AG04449 (cell line): ENCODE results near the gene TICAM2.

ENCODE experiments used
- CTCF ChIA-PET: fragments of 350-600 bp; formaldehyde crosslinking; extraction: SDS; loops from one replicate; lab custom pipeline; 2021; ENCODE audit warnings: antibody characterized with exemption; lab: Yijun Ruan, JAX
- POLR2A ChIA-PET: fragments of 400-600, 350-600 bp; formaldehyde crosslinking; extraction: SDS; loops from one replicate; lab custom pipeline; 2020; ENCODE audit warnings: antibody characterized with exemption, inconsistent platforms; lab: Yijun Ruan, JAX
- DNase-seq: peaks from one replicate; pipeline ENCODE4 v3.0.0-alpha.2; 2010; ENCODE audit warnings: low read depth, low spot score
- H3K4me3 ChIP-seq: 2 replicates; pipeline ENCODE4 v1.5.1; 2011; ENCODE audit warnings: low read depth, mild to moderate bottlenecking, control low read depth, low read length
- CTCF ChIP-seq: IDR thresholded peaks from one replicate; pipeline ENCODE4 v1.5.1; 2011; ENCODE audit warnings: mild to moderate bottlenecking, moderate library complexity, low read length, control low read depth, inconsistent platforms; ENCODE audit not compliant: insufficient read depth; ENCODE audit errors: missing control alignments

The TICAM2 gene

GRCh38 chr5:115553082-115553481 is 49.2 kb downstream of the TICAM2 start:
- ChIA-PET CTCF (no interaction called here), POLR2A (no interaction called here)

DNA sequence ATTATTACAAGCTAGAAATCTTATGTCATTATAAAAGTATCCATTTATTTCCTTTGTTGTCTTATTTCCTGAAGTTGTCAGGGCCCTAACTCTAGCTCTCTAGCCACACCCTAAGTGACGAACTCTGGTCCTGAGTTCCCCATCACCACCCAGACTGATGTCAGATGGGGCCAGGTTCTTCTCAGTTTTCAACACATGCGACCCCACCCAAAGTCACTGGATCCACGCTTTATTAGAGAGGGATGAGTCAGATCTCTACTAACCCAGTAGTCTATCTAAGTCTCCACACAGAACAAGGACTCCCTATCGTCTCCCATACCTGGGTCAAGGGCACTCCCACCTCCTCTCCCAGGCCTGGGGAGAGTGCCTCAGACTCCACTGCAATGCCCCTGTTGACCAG is 50.9 kb downstream of the TICAM2 start:
- POLR2A ChIA-PET, result interaction anchor here (0.6 kb wide), 1 partner anchor 16 kb away, joined by 3 read pairs; no protein-coding TSS in a partner anchor
- CTCF ChIA-PET, result no interaction called here
- no peak overlapping the region for H3K4me3 ChIP-seq
- DNase-seq, result no peak
- TF ChIP-seq CTCF, result no peak

More at GRCh38 chr5:115553082-115553481, 49.2 kb downstream of the TICAM2 start:
- H3K4me3 ChIP-seq, result no peak overlapping the region
- DNase-seq, result no peak
- TF ChIP-seq CTCF, result no peak

- H3K4me3 ChIP-seq, result no peak overlapping the region
- CTCF ChIA-PET, result no interaction called here
- POLR2A ChIA-PET, result no interaction called here
- no peak for TF ChIP-seq CTCF
- no peak for DNase-seq
Measured at GRCh38 chr5:115549154-115549553, 53.1 kb downstream of the TICAM2 start.

DNA sequence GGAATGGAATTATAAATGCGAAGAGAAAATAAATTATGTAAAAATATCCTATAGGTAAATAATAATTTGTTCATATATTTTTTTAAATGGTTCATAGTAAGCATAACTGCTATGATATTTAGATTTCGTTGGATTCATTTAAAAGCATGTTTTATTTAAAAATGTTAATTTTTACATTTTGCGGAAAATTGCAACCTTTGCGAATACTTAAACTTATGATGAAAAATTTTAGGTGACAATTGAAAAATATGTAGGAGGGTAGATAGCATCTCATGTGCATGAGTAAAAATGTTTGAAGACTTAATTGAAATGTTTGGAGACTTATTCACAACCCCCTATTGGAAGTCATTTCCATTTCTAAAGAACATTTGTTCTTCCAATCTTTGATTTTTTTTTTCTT is 53.6 kb downstream of the TICAM2 start:
- TF ChIP-seq CTCF, result no peak
- H3K4me3 ChIP-seq, result no peak overlapping the region
- POLR2A ChIA-PET, result no interaction called here
- CTCF ChIA-PET, result no interaction called here
- DNase-seq, result no peak

GRCh38 chr5:115545351-115545882 is 56.9 kb downstream of the TICAM2 start:
- ChIA-PET POLR2A (interaction anchor here (0.9 to 2.5 kb wide), 4 partner anchors 21 to 118 kb away, joined by 4 to 10 read pairs (median 4); no protein-coding TSS in a partner anchor), CTCF (interaction anchor here (1.0 to 3.2 kb wide), 5 partner anchors 19 to 249 kb away, joined by 3 to 21 read pairs (median 4); partner anchors contain the start of gene CCDC112)
- H3K4me3 ChIP-seq, result no peak overlapping the region
- no peak for TF ChIP-seq CTCF
- no peak for DNase-seq

DNA sequence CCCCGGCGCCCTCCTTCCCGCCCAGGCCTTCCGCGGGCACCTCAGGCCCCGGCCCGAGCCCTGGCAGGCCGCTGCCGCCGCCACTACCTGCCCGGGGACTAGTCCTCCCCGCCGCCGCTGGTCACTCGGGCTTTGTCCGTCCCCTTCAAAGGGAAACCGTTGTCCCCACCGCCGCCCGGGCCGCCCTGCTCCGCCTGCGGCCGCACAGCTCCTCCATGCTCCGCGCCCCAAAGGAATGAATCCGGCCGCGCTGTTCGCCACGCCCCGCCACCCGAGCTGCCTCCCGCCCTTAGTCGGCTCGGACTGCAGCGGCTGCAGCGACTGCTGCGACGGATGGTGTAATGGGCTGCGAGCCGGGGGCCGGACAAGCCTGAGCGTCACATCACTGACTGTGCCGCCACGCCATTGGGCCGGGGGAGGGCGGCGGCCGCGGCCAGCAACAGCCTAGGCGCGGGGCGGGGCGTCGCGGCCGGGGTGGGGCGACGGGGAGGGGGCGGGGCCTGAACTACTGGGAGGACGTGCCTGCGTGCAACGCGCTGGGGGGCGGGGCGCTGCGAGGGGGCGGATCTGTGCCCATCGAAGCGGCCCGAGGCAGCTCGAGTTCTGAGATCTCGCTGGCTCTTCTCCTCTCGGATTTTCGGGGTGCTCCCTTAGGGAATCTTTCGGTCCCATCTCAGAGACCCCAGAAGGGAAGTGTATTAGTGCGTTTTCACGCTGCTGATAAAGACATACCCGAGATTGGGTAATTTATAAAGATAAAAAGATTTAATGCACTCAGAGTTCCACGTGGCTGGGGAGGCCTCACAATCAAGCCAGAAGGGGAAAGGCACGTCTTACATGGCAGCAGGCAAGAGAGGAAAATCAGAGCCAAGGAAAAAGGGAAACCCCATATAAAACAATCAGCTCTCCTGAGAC is 57.6 kb downstream of the TICAM2 start, which contains the start of gene FEM1C:
FEM1C (minus strand) TSS at position 340 of the 915 bp plus-strand sequence. CDS start 1,282 bp downstream, outside the sequence.
- peak within 1 kb of the TSS; percentile 78 for H3K4me3 ChIP-seq
- DNase-seq, result peak; percentile 78
- ChIA-PET POLR2A (interaction anchor here (0.8 to 2.5 kb wide), 11 partner anchors 12 to 207 kb away, joined by 3 to 10 read pairs (median 4); no protein-coding TSS in a partner anchor), CTCF (interaction anchor here (1.0 to 3.2 kb wide), 6 partner anchors 18 to 249 kb away, joined by 3 to 21 read pairs (median 4); partner anchors contain the start of gene CCDC112)
- no peak for TF ChIP-seq CTCF
